ENCODE results near the gene CATSPERE. TPM values are rescaled to one million over a fixed set of nuclear protein-coding genes. Genes with fewer than 3 reads are reported as not detected.

Gene CATSPERE
- total and polyA plus RNA-seq, 2 of the 8 experiments (the other 6 are each of a cell fraction or from before 2014, with no cell fraction given): 0.05 to 0.45 TPM

- POLR2A ChIA-PET (ENCODE audit: partially characterized antibody): no interaction called here
- H2AK5ac ChIP-seq (ENCODE audit: low read depth, low read length): no peak overlapping the region
- 94% methylated on average over 1 of the region's 1 CpG; no CpG with 5 or more reads in 1 of the 2 experiments for WGBS, 2 experiments (ENCODE audit: extremely low coverage in 1 of 2, insufficient coverage in 1 of 2, insufficient read length in 1 of 2, insufficient replicate concordance in 2 of 2, low coverage in 1 of 2, low lambda C conversion rate in 2 of 2, missing lambda C conversion rate in 1 of 2)
- no peak overlapping the region for H4K5ac ChIP-seq (ENCODE audit: insufficient read length, low read depth, low read length)
- no peak overlapping the region for H2BK15ac ChIP-seq (ENCODE audit: low read length)
- H3K18ac ChIP-seq (ENCODE audit: extremely low read depth, low read length): no peak overlapping the region
- H4K91ac ChIP-seq (replicated peaks; ENCODE audit: insufficient read length, low read length): no peak overlapping the region
- H3K56ac ChIP-seq (replicated peaks; ENCODE audit: insufficient read length, low read depth, low read length): no peak overlapping the region
- H3K9ac ChIP-seq (replicated peaks in 1 of 4; ENCODE audit: extremely low read depth in 1 of 4, low read depth in 3 of 4, low read length in 3 of 4): no peak overlapping the region
- H3K27me3 ChIP-seq (replicated peaks in 1 of 4; ENCODE audit: control insufficient read depth in 3 of 4, extremely low read depth in 1 of 4, insufficient read depth in 3 of 4, low read length in 3 of 4): no peaks in the 10 kb centered on the region
- H2AFZ ChIP-seq (ENCODE audit: low read length): no peak overlapping the region
- no peak overlapping the region for H3K27ac ChIP-seq (ENCODE audit: low read depth, low read length)
- H2BK120ac ChIP-seq (replicated peaks; ENCODE audit: low read depth, low read length): no peak overlapping the region
- H3K79me2 ChIP-seq (ENCODE audit: control insufficient read depth in 1 of 2, insufficient read depth in 2 of 2, low read length in 2 of 2): no peaks in the 10 kb centered on the region
- H3K79me1 ChIP-seq (ENCODE audit: low read depth, low read length): no peaks in the 10 kb centered on the region
- H3K4ac ChIP-seq (replicated peaks; ENCODE audit: insufficient read length, low read depth, low read length): no peak overlapping the region
- H3K4me2 ChIP-seq (ENCODE audit: insufficient read depth in 1 of 2, low read depth in 2 of 2, low read length in 2 of 2): no peak overlapping the region
- H2BK12ac ChIP-seq (ENCODE audit: low read depth, low read length): no peak overlapping the region
- H3K4me1 ChIP-seq (replicated peaks in 1 of 4; ENCODE audit: control insufficient read depth in 3 of 4, insufficient read depth in 4 of 4, low read length in 3 of 4): no peaks in the 10 kb centered on the region
- H4K8ac ChIP-seq (ENCODE audit: extremely low read depth, insufficient read depth, low read length): no peak overlapping the region
- no peaks in the 10 kb centered on the region for H3K36me3 ChIP-seq (ENCODE audit: control insufficient read depth in 2 of 4, insufficient read depth in 4 of 4, low read length in 3 of 4)
- CTCF ChIA-PET (ENCODE audit: partially characterized antibody): interaction anchor here (0.9 to 1.2 kb wide), 2 partner anchors 15 to 30 kb away, joined by 3 read pairs; no protein-coding TSS in a partner anchor
- FAIRE-seq: no peak
- H2BK5ac ChIP-seq (ENCODE audit: low read depth, low read length): no peak overlapping the region
- no peak overlapping the region for H2BK20ac ChIP-seq (ENCODE audit: low read length)
- DNase-seq (ENCODE audit: low read depth in 1 of 2, low spot score in 2 of 2): peak in 1 of 2 experiments; percentile 23
- H3K9me3 ChIP-seq (ENCODE audit: insufficient read depth in 2 of 2, low read depth in 1 of 2, low read length in 1 of 2): no peaks in the 10 kb centered on the region
- H3K23me2 ChIP-seq (ENCODE audit: low read depth, low read length): no peaks in the 10 kb centered on the region
- no peak overlapping the region for H3K14ac ChIP-seq (ENCODE audit: insufficient read length)
- no peak for TF ChIP-seq ATF3 (IDR thresholded peaks at IDR 0.05; ENCODE audit: insufficient read depth, low read depth, low read length)
- no peak for TF ChIP-seq SIRT6 (IDR thresholded peaks at IDR 0.05; ENCODE audit: low read length)
- TF ChIP-seq RNF2 (IDR thresholded peaks at IDR 0.05; ENCODE audit: borderline replicate concordance, low read depth, low read length, missing control alignments, poor library complexity, severe bottlenecking): no peak
- no peak for TF ChIP-seq POU5F1 (IDR thresholded peaks at IDR 0.05; ENCODE audit: low read depth, low read length)
- no peak for TF ChIP-seq SP2 (IDR thresholded peaks at IDR 0.05; ENCODE audit: low read length)
- no peak for TF ChIP-seq BACH1 (IDR thresholded peaks at IDR 0.05; ENCODE audit: low read length)
- no peak overlapping the region for H3K23ac ChIP-seq (ENCODE audit: insufficient read length)
- H3K4me3 ChIP-seq (ENCODE audit: extremely low read depth in 1 of 4, insufficient read depth in 2 of 4, low read depth in 3 of 4, low read length in 4 of 4): no peak overlapping the region
- H4K20me1 ChIP-seq (replicated peaks in 1 of 2; ENCODE audit: control insufficient read depth in 1 of 2, insufficient read depth in 2 of 2, low read length in 2 of 2): no peaks in the 10 kb centered on the region
These were observed 35.1 kb downstream of the CATSPERE start for GRCh38 chr1:244496186-244496585.
